ENCODE data around the gene WWC1.

Gene WWC1

GRCh38 chr5:168320805-168321204 lies 29.4 kb downstream of the WWC1 start:
- no peaks in the 10 kb centered on the region for H3K9me2 ChIP-seq (ENCODE audit: low read depth, low read length)
- H3K9ac ChIP-seq (ENCODE audit: low read length), result no peak overlapping the region
- H3K27me3 ChIP-seq (ENCODE audit: insufficient read depth, low read length), result no peaks in the 10 kb centered on the region
- no peak overlapping the region for H3K4me2 ChIP-seq (ENCODE audit: low read length)
- no peak overlapping the region for H3K27ac ChIP-seq (ENCODE audit: low read depth, low read length, poor library complexity, severe bottlenecking)
- H2AFZ ChIP-seq (ENCODE audit: low read length), result no peak overlapping the region
- H4K20me1 ChIP-seq (ENCODE audit: insufficient read depth, low read length), result no peaks in the 10 kb centered on the region
- no peaks in the 10 kb centered on the region for H3K9me3 ChIP-seq (ENCODE audit: low read length)
- H3K4me3 ChIP-seq (ENCODE audit: low read depth, low read length, poor library complexity, severe bottlenecking), result no peak overlapping the region
- H3K79me2 ChIP-seq (ENCODE audit: insufficient read depth, low read length), result no peaks in the 10 kb centered on the region
- no peaks in the 10 kb centered on the region for H3K4me1 ChIP-seq (ENCODE audit: insufficient read depth, low read length, severe bottlenecking)
- H3F3A ChIP-seq (ENCODE audit: insufficient read depth, low read length), result no peaks in the 10 kb centered on the region
- no peak for TF ChIP-seq CTCF (IDR thresholded peaks at IDR 0.05; ENCODE audit: low read length)
- TF ChIP-seq EZH2 (IDR thresholded peaks at IDR 0.05; ENCODE audit: borderline replicate concordance, low read length), result no peak
- H3K36me3 ChIP-seq (ENCODE audit: insufficient read depth, low read length), result no peaks in the 10 kb centered on the region; the same call in 1 of the 2 replicates

- no peaks in the 10 kb centered on the region for H4K20me1 ChIP-seq (ENCODE audit: insufficient read depth, low read length)
- H3K4me2 ChIP-seq (ENCODE audit: low read length), result no peak overlapping the region
- no peak overlapping the region for H3K9ac ChIP-seq (ENCODE audit: low read length)
- no peaks in the 10 kb centered on the region for H3K9me3 ChIP-seq (ENCODE audit: low read length)
- no peaks in the 10 kb centered on the region for H3K9me2 ChIP-seq (ENCODE audit: low read depth, low read length)
- H3F3A ChIP-seq (ENCODE audit: insufficient read depth, low read length), result no peaks in the 10 kb centered on the region
- no peak overlapping the region for H3K4me3 ChIP-seq (ENCODE audit: low read depth, low read length, poor library complexity, severe bottlenecking)
- H3K36me3 ChIP-seq (ENCODE audit: insufficient read depth, low read length), result no peaks in the 10 kb centered on the region; the same call in 1 of the 2 replicates
- no peaks in the 10 kb centered on the region for H3K79me2 ChIP-seq (ENCODE audit: insufficient read depth, low read length)
- H3K27me3 ChIP-seq (ENCODE audit: insufficient read depth, low read length), result no peaks in the 10 kb centered on the region
- no peaks in the 10 kb centered on the region for H3K4me1 ChIP-seq (ENCODE audit: insufficient read depth, low read length, severe bottlenecking)
- no peak overlapping the region for H2AFZ ChIP-seq (ENCODE audit: low read length)
- no peak overlapping the region for H3K27ac ChIP-seq (ENCODE audit: low read depth, low read length, poor library complexity, severe bottlenecking)
- TF ChIP-seq CTCF (IDR thresholded peaks at IDR 0.05; ENCODE audit: low read length) (no peak), EZH2 (IDR thresholded peaks at IDR 0.05; ENCODE audit: borderline replicate concordance, low read length) (no peak)
Measured at GRCh38 chr5:168324859-168325630, 33.6 kb downstream of the WWC1 start.

- Histone ChIP-seq H2AFZ (ENCODE audit: low read length) (no peak overlapping the region), H3F3A (ENCODE audit: insufficient read depth, low read length) (no peaks in the 10 kb centered on the region), H3K4me2 (ENCODE audit: low read length) (no peak overlapping the region), H3K9me3 (ENCODE audit: low read length) (no peaks in the 10 kb centered on the region), H3K4me3 (ENCODE audit: low read depth, low read length, poor library complexity, severe bottlenecking) (no peak overlapping the region), H3K4me1 (ENCODE audit: insufficient read depth, low read length, severe bottlenecking) (no peaks in the 10 kb centered on the region), H3K9ac (ENCODE audit: low read length) (no peak overlapping the region), H3K27me3 (ENCODE audit: insufficient read depth, low read length) (no peaks in the 10 kb centered on the region), H3K36me3 (ENCODE audit: insufficient read depth, low read length) (no peaks in the 10 kb centered on the region; the same call in 1 of the 2 replicates), H3K79me2 (ENCODE audit: insufficient read depth, low read length) (no peaks in the 10 kb centered on the region), H4K20me1 (ENCODE audit: insufficient read depth, low read length) (no peaks in the 10 kb centered on the region), H3K27ac (ENCODE audit: low read depth, low read length, poor library complexity, severe bottlenecking) (no peak overlapping the region), H3K9me2 (ENCODE audit: low read depth, low read length) (no peaks in the 10 kb centered on the region)
- TF ChIP-seq CTCF (IDR thresholded peaks at IDR 0.05; ENCODE audit: low read length) (no peak), EZH2 (IDR thresholded peaks at IDR 0.05; ENCODE audit: borderline replicate concordance, low read length) (no peak)
Measured at GRCh38 chr5:168327019-168327421, 35.6 kb downstream of the WWC1 start.
